HG03196 (cell line): ENCODE data around the gene MEI1.
"Not testable (repeated sequence)": the region's sequence is repeated elsewhere in the genome, so short reads cannot be mapped to it uniquely, and the experiment has no call there.

Source experiments
- ATAC-seq: cut with Tn5 transposase; IDR thresholded peaks from one replicate; pipeline ENCODE4 v1.9.1; 2021; ENCODE audit not compliant: unreplicated experiment

Gene MEI1, protein sequence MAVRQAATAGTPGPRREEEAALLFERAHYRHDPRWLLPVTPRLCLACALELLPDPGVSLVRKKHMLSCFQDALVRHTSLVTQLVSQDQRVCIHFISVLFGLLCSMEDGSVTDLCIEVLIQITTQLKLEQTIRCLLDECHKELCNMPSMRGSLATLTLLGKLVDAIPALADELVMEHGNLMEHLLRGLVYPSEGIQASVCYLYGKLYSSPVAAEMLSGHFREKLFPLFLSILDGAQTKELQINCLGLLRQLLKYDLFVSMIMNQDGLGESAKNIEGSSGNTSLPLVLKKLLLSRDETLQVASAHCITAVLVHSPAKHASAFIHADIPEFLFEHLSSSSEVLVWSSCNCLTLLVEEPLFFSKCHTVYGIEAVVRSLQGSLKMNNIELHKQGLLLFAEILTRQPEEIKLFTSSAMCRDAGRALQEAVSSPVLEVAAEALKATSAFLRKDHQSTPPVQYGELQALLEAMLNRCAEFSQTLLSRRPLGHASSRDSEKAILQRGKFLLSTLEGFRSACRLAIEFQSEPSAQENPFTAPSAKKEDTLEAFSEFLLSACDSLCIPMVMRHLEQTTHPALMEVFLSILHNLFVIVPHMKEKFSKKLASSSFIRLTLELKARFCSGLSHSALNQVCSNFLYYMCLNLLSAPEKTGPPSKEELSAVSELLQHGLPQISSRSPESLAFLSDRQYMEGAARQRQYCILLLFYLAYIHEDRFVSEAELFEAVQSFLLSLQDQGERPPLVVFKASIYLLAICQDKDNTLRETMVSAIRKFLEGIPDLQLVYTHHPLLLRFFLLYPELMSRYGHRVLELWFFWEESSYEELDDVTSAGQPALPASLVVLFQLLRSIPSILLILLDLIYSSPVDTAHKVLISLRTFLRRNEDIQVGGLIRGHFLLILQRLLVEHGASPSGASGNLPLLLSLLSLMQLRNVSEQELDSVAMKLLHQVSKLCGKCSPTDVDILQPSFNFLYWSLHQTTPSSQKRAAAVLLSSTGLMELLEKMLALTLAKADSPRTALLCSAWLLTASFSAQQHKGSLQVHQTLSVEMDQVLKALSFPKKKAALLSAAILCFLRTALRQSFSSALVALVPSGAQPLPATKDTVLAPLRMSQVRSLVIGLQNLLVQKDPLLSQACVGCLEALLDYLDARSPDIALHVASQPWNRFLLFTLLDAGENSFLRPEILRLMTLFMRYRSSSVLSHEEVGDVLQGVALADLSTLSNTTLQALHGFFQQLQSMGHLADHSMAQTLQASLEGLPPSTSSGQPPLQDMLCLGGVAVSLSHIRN

DNA sequence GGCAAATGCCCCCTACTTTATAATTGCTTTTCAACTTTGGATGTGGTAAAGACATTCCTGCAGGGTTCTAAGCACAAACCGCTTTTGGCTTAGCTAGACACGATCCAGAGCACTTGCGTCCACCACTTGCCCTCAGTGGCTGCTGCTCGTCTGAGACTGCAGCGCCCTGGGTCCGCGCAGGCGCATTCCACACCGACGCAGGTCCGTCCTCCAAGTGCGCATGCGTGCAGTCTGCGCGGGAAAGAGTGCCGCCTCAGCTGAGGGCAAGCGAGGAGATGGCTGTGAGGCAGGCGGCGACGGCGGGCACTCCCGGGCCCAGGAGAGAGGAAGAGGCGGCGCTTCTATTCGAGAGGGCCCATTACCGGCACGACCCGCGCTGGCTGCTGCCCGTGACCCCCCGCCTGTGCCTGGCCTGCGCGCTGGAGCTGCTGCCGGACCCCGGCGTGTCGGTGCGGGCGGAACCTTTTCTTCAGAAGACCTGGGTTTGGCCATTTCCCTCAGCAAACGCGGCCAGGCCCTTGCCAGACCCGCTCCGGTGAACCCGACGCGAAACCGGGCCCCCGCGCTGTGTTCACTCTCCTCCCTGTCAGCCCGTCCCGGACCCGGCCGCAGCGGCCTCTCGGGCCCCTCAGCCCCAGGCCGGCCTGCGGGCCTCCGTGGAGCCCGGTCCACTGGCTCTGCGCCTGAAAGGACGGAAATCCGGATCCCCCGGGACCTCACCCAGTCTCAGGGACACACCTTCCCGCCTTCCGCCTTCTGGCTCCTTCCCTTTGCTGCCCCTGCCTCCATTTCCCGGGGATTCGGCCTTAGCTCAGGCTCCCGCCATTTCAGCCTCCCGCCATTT is at the start of gene MEI1:
Gene MEI1 (plus strand): TSS at position 240 of the 844 bp plus-strand sequence. CDS start 36 bp downstream, at position 276.
- no peak for ATAC-seq

DNA sequence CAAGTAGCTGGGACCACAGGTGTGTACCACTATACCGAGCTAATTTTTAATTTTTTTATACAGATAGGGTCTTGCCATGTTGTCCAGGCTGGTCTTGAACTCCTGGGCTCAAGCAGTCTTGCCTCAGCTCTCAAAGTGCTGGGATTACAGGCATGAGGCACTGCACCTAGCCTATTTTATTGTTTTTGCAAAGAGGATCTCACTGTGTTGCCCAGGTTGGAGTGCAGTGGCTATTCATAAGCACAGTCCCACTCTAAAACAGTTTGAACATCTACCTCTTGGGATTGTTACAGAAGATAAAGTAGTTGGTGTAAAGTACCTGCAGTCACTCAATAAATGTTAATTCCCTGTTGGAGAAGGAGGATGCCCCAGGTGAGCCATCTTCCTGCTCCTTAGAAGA is 49.1 kb upstream of the MEI1 start:
- ATAC-seq, result no peak

DNA sequence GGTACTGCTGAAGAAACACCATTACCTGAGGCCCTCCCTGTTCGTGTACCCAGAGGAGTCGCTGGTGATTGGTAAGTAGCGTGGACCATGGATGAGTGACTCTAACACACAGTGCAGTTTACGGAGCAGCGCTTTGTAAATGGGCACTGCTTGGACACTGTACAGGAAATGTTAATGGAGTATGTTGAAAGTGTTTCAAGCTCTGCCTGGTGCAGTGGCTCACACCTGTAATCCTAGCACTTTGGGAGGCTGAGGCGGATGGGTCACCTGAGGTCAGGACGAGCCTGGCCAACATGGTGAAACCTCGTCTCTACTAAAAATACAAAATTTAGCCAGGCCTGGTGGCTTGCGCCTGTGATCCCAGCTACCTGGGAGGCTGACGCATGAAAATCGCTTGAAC is 48.5 kb upstream of the MEI1 start:
- no peak for ATAC-seq

DNA sequence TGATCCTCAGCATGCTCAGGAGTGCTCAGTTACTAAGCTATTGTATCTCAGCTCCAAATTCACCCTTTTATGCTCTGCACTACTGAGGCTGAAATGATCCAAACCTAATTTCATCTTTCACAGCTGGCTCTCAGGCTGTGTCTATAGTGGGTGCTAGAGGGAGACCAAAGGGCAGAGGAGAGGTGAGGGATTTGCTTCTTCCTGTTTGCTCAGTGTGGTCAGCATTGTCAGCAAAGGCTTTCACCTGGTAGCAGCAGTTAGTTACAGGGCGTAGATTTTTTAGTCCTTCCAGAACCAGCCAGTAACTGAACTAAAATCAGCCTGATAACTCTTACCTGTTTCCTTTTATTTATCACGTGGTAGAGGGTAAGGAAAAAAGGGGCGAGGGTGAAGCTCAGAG is 45.0 kb upstream of the MEI1 start:
- ATAC-seq, result no peak

DNA sequence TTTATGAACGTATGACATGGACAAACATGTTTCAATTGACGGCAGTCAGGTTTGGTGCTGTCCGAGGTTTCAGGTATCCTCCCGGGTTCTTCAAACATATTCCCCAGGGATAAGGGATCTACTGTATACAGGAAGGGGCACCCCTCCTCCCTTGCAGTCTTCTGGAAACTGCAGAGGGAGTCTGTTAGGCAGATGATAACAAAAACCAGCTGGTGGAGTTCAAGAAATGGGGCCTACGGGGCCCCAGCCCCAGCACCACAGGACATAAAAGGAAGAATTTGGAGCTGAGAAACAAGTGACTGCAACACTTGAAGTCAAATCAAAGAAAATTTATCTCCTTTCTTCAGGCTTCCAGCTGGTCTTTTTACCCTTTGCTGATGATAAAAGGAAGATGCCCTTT is 42.7 kb upstream of the MEI1 start:
- no peak for ATAC-seq

DNA sequence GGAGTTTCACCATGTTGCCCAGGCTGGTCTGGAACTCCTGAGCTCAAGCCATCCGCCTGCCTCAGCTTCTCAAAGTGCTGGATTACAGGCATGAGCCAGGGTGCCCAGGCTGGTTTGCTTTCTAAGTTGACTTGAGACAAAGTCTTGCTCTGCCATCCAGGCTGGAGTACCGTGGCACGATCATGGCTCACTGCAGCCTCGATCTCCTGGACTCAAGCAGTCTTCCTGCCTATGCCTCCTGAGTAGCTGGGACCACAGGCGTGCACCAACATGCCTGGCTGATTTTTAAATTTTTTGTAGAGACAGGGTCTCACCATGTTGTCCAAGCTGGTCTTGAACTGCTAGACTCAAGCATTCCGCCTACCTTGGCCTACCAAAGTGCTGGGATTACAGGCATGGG is 41.6 kb upstream of the MEI1 start:
- ATAC-seq, result no peak

DNA sequence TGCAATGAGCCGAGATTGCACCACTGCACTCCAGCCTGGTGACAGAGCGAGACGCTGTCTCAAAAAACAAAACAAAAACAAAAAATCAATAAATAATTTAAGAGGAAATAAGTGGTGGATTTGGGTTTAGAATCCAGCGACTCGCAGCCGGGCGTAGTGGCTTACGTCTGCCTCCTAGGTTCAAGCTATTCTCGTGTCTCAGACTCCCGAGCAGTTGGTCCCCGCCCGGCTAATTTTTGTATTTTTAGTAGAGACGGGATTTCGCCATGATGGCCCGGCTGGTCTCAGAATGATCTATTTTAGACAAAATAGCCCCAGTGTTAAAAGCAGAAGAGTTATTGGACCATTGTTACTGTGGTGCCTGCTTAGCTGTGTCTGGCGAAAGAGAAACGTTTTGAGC is 40.4 kb upstream of the MEI1 start:
- no peak for ATAC-seq

DNA sequence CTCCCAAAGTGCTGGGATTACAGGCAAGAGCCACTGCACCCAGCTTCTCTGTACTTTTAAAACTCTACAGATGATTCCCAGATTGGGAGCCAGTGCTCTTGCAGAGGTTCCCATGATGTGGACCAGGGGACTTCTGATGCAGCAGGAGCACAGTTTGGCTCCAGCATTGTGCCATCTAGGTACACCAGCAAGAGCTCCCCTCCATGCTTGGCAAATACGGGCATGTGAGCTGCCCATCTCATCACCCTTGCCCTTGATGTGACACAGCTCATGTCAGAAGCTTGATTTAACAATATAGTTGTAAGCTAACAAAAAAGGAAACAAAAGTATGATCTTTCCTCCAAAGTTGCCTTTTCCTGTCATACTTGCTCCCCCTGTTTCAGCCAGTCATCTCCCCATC is 39.4 kb upstream of the MEI1 start:
- ATAC-seq, result no peak

DNA sequence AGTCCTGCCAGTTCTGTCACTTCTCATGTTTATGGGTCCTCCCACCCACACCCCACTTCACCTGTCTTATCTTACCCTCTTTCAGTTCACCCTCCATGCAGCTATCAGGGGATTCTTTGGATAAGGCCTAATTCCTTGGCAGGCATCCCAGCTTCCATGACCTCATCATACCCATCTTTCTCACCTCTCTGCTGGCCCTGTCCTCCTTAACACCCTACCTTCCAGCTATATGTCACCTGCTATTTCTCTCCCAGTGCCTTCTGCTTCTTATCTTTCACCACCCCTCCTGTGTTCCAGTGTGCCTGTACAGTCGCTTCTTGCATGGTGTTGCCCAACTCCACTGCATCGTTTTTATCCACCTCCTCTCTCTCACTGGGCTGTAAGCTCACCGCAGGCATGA is 38.9 kb upstream of the MEI1 start:
- ATAC-seq, result no peak

DNA sequence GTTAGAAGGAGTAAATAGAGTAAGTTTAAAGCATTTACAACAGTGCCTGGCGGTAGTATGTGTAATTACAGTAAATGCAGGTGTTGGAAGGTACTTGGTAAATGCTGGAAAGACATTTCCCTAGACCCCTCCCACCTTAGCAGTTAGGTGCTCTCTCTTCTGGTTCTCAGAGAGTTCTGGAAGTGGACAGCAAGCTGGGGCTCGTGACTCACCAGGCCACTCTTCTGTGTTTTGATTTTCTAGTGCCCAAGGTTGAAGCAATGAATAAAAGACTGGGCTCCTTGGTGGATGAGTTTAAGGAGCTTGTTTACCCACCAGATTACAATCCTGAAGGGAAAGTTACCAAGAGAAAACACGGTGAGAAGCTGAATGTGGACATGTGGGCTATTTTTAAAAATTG is 38.2 kb upstream of the MEI1 start:
- no peak for ATAC-seq

DNA sequence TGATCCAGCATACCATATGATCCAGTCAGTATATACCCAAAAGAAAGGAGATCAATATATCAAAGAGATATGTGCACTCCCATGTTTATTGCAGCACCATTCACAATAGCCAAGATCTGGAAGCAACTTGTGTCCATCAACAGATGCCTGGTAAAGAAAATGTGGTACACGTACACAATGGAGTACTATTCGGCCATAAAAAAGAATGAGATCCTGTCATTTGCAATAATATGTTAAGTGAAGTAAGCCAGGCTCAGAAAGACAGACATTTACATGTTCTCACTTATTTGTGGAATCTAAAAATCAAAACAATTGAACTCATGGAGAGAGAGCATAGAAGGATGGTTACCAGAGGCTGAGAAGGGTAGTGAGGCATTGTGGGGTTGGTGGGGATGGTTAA is 37.6 kb upstream of the MEI1 start:
- ATAC-seq, result no peak

DNA sequence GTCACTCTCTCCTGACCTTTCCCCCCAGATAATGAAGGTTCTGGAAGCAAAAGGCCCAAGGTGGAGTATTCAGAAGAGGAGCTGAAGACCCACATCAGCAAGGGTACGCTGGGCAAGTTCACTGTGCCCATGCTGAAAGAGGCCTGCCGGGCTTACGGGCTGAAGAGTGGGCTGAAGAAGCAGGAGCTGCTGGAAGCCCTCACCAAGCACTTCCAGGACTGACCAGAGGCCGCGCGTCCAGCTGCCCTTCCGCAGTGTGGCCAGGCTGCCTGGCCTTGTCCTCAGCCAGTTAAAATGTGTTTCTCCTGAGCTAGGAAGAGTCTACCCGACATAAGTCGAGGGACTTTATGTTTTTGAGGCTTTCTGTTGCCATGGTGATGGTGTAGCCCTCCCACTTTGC is 35.7 kb upstream of the MEI1 start:
- not testable (repeated sequence) for ATAC-seq

DNA sequence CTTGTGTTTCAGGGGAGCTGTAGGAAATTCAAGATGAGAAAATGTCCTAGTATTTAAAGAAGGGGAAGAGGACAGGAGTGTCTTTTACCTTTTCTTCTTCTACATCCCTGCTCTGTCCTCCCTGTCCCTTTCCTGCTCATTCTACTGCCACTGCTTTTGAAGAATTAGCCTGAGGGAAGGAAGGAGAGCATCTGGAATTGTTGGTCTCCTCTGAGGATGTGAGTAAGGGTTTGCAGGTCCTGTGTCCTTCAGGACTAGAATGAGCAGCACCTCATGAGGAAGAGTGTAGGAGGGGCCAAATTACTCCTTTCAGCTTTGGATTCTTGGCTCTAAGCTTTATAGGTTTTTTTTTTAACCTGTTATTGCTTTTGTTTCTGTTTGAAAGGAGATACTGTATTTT is 34.8 kb upstream of the MEI1 start:
- no peak for ATAC-seq

DNA sequence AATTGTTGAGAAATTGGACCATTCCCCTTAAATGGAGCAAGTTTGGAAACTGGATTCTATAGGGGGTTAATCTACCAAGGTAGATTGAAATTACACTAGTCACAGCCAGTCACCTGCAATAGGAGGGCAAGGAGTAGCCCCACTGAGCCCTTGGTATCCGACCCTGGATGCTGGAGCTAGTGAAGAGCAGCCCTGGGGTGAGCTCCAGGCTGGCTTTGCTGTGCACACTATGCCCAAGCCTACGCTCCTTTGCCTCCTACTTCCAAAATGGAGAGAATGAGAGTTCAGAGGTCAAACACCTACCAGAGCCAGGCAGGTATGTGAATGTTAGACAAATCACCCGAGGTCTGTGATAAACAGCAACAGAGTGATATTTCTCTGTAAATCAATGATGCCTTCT is 34.4 kb upstream of the MEI1 start:
- ATAC-seq, result no peak

DNA sequence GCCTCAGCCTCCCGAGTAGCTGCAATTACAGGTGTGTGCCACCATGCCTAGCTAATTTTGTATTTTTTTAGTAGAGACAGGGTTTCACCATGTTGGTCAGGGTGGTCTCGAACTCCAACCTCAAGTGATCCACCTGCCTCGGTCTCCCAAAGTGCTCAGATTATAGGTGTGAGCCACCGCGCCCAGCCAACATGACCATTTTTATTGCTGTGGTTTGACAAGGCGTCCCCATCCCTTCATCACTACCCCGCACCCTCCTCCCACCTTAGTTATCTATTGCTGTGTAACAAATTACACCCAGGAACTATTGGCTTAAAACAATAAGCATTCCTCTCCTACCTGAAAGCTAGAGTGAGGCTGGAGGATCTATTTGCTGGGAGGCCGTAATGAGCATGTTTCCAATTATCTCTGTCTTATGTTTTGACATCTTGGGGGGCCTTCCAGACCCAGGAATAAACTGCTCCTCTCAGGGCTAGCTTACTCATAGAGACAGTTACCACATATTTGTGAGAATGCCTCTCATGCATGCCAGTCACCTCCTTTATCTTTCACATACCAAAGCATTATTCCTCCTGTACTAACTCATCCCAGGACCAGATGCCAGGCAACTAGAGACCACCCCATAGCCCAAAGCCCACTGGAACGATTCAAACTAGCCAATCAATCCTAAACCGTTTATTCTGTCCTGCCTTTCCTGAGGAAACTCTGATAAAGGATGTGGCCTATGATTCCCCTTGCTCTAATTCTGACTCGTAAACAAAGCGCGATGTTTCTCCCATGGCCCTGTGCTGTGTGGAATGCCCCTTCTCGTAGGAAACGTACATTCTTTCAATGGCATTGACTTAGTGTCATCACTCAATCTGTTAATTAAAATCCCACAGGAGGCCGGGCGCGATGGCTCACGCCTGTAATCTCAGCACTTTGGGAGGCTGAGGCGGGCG is 30.1 kb upstream of the MEI1 start:
- ATAC-seq, result no peak

DNA sequence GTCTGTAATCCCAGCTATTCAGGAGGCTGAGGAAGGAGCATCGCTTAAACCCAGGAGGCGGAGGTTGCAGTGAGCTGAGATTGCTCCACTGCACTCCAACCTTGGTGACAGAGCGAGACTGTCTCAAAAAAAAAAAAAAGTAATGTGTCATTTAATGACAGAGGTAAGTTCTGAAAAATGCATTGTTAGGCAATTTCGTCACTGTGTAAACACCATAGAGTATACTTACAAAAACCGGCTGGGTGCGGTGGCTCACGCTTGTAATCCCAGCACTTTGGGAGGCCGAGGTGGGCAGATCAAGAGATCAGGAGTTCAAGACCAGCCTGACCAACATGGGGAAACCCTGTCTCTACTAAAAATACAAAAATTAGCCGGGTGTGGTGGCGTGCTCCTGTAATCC is 27.2 kb upstream of the MEI1 start:
- ATAC-seq, result not testable (repeated sequence)

DNA sequence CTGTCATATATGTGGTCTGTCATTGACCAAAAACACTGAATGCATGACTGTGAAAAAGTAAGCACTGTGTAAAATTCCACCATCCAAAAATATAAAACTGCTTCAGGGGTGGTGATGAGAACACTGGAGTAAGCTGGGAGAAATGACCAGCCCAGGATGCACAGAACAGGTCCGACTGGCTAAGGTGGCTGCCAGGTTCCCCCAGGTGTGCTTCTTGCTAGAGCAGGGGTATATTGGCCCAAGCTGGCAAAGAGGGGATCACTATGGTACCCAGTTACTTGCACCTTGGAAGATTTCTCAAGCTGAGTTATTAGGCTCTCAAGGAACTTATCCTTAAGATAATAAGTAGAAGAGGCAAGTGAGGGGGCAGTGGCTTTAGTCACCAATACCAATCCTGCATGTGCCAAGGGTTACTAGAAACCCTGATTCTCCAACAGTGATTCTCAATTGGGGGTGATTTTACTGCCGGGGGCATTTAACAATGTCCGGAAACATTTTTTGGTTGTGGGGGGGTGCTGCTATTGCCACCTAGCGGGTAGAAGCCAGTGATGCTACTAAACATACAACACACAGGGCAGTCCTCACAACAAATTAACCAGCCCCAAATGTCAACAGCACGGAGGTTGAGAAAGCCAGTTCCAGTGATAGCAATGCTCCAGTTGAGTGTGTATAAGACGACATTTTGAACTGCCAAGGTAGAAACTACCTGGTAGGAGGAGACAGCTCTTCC is 26.4 kb upstream of the MEI1 start:
- ATAC-seq, result no peak

DNA sequence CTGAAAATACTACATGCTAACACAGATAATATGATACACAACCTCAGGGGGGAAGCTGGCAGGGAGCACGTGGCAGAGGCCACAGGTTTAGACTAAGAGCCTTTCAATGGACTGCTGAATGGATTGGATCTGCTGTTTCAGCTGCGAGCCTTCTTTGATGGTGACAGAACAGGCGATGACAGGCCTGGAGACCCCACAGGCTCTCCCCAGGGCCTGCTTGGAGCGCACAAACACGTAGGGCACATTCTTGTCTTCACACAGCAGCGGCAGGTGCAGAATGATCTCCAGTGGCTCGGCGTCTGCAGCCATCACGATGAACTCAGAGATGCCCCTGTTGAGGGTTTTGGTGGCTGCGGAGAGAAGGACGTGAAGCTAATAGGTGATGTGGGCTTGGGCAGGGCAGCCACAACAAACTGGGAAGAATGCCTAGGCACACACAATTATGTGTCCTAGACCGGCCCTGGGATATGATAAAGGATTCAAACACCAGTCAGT is 24.4 kb upstream of the MEI1 start:
- no peak for ATAC-seq

DNA sequence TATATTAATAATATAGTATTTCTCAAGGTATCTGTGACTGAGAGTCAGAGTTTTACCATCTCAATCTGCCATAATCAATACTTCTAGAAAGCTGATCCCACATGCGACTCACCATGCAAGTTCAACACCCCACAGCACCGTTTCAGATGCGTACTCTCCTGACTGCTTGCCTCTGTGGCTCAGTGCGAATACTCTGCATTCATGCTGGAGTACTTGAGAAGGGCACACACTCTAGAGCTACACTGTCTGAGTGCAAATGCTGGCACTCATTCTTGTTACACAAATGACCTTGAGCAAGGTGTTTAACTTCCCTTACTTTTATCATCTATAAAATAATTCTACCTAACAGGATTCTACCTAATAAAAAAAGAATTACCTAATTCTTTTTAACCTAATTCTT is 23.2 kb upstream of the MEI1 start:
- no peak for ATAC-seq
